Measurements from ENCODE around the gene DOCK2.

DNA sequence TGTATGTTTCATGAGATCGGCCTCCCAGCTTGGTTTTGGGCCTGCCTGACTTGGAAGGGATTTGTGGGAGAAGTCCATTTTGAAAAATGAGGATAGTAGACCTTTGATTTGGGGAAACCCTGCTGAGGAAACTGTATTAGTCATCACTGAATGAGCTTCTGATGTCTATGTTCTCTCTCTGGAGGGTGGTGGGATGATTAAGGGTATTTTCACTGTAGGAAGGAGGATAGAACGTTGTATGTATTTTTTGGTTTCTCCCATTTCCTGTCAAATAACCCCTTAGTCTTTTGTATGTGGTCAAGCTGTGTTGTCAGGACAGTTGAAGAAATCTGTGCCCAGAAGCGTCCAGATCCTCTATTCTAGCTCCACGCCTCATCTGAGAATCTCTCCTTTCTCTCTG is 191.3 kb downstream of the DOCK2 start:
- TF ChIP-seq CTCF (tag by site-specific recombination; IDR thresholded peaks at IDR 0.05) (no peak), ZNF335 (tag by site-specific recombination; conservative IDR thresholded peaks at IDR 0.05) (no peak), REST (tag by site-specific recombination; IDR thresholded peaks at IDR 0.05) (no peak), ZNF138 (tag by site-specific recombination; IDR thresholded peaks at IDR 0.05; ENCODE audit: borderline replicate concordance) (no peak), ZNF221 (tag by site-specific recombination; IDR thresholded peaks at IDR 0.05; ENCODE audit: borderline replicate concordance) (no peak), ZNF549 (tag by site-specific recombination; IDR thresholded peaks at IDR 0.05) (no peak), RBAK (tag by site-specific recombination; IDR thresholded peaks at IDR 0.05) (no peak), ZNF324 (tag by site-specific recombination; IDR thresholded peaks at IDR 0.05) (no peak), ZNF19 (tag by site-specific recombination; IDR thresholded peaks at IDR 0.05; ENCODE audit: low read depth) (no peak), PRDM10 (tag by site-specific recombination; IDR thresholded peaks at IDR 0.05) (no peak)
- TF ChIP-seq, protein P1, sequence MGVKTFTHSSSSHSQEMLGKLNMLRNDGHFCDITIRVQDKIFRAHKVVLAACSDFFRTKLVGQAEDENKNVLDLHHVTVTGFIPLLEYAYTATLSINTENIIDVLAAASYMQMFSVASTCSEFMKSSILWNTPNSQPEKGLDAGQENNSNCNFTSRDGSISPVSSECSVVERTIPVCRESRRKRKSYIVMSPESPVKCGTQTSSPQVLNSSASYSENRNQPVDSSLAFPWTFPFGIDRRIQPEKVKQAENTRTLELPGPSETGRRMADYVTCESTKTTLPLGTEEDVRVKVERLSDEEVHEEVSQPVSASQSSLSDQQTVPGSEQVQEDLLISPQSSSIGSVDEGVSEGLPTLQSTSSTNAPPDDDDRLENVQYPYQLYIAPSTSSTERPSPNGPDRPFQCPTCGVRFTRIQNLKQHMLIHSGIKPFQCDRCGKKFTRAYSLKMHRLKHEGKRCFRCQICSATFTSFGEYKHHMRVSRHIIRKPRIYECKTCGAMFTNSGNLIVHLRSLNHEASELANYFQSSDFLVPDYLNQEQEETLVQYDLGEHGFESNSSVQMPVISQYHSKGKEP (tag by site-specific recombination; IDR thresholded peaks at IDR 0.05) = no peak

All from HEK293 (cell line).